ENCODE measurements around the gene CELF2.
A peak's percentile ranks its signal among the peaks of the same experiment; 100 is the strongest.

Gene CELF2

GRCh38 chr10:11159543-11160215 lies 142.0 kb downstream of the CELF2 start:
- Histone ChIP-seq H3K23ac (ENCODE audit: low read depth, low read length, poor library complexity) (no peak overlapping the region), H3K4me3 (ENCODE audit: low read length in 2 of 2) (no peak overlapping the region), H3K14ac (ENCODE audit: low read length) (no peak overlapping the region), H2BK5ac (ENCODE audit: low read length) (no peak overlapping the region), H3K36me3 (replicated peaks in 1 of 2; ENCODE audit: control insufficient read depth in 2 of 2, insufficient read depth in 2 of 2, low read length in 2 of 2) (no peaks in the 10 kb centered on the region), H3K4me2 (ENCODE audit: insufficient read depth, low read length, poor library complexity, severe bottlenecking) (no peak overlapping the region), H2BK15ac (ENCODE audit: low read length) (no peak overlapping the region), H2BK12ac (ENCODE audit: low read length) (no peak overlapping the region), H3K9me3 (replicated peaks in 1 of 2; ENCODE audit: control insufficient read depth in 2 of 2, insufficient read depth in 1 of 2, low read depth in 1 of 2, low read length in 2 of 2) (peaks cover 2 to 6% of the 10 kb centered on the region in 2 donors), H3K18ac (ENCODE audit: low read length) (no peak overlapping the region), H2BK120ac (ENCODE audit: low read depth, low read length) (no peak overlapping the region), H3K9ac (ENCODE audit: low read depth, low read length, poor library complexity) (no peak overlapping the region), H3K27ac (replicated peaks; ENCODE audit: low read length) (no peak overlapping the region), H3K79me1 (ENCODE audit: low read depth, low read length) (no peaks in the 10 kb centered on the region), H3K27me3 (ENCODE audit: control insufficient read depth in 3 of 3, insufficient read depth in 3 of 3, low read depth in 1 of 3, low read length in 3 of 3) (no peaks in the 10 kb centered on the region), H3K4me1 (ENCODE audit: control insufficient read depth in 2 of 2, insufficient read depth in 1 of 2, low read depth in 1 of 2, low read length in 2 of 2) (peaks cover 15 to 16% of the 10 kb centered on the region in 2 donors), H2AFZ (ENCODE audit: low read length) (no peak overlapping the region), H2AK5ac (ENCODE audit: low read depth, low read length) (no peak overlapping the region), H4K8ac (ENCODE audit: low read depth, low read length) (no peak overlapping the region), H4K91ac (ENCODE audit: low read depth, low read length, poor library complexity) (no peak overlapping the region), H3K4ac (ENCODE audit: low read length) (no peak overlapping the region)
- WGBS, 2 donors (ENCODE audit: extremely low coverage in 2 of 2, insufficient read length in 2 of 2, insufficient replicate concordance in 1 of 2): no CpG with 5 or more reads among the region's 8 CpGs
- no peak for DNase-seq (ENCODE audit: low spot score)

GRCh38 chr10:11161096-11161495 lies 143.4 kb downstream of the CELF2 start:
- H2BK120ac ChIP-seq (ENCODE audit: low read depth, low read length): no peak overlapping the region
- H3K79me1 ChIP-seq (ENCODE audit: low read depth, low read length): no peaks in the 10 kb centered on the region
- H2BK5ac ChIP-seq (ENCODE audit: low read length): no peak overlapping the region
- H3K4me1 ChIP-seq (ENCODE audit: control insufficient read depth in 2 of 2, insufficient read depth in 1 of 2, low read depth in 1 of 2, low read length in 2 of 2): peaks cover 9 to 10% of the 10 kb centered on the region in 2 donors
- H2AK5ac ChIP-seq (ENCODE audit: low read depth, low read length): no peak overlapping the region
- H3K9me3 ChIP-seq (replicated peaks in 1 of 2; ENCODE audit: control insufficient read depth in 2 of 2, insufficient read depth in 1 of 2, low read depth in 1 of 2, low read length in 2 of 2): peaks cover 2 to 6% of the 10 kb centered on the region in 2 donors
- no peak for DNase-seq (ENCODE audit: low spot score)
- no peak overlapping the region for H3K4me3 ChIP-seq (ENCODE audit: low read length in 2 of 2)
- H3K36me3 ChIP-seq (replicated peaks in 1 of 2; ENCODE audit: control insufficient read depth in 2 of 2, insufficient read depth in 2 of 2, low read length in 2 of 2): no peaks in the 10 kb centered on the region
- H3K23ac ChIP-seq (ENCODE audit: low read depth, low read length, poor library complexity): no peak overlapping the region
- no peak overlapping the region for H3K4me2 ChIP-seq (ENCODE audit: insufficient read depth, low read length, poor library complexity, severe bottlenecking)
- no peak overlapping the region for H2BK12ac ChIP-seq (ENCODE audit: low read length)
- H4K8ac ChIP-seq (ENCODE audit: low read depth, low read length): no peak overlapping the region
- no peak overlapping the region for H2AFZ ChIP-seq (ENCODE audit: low read length)
- no peak overlapping the region for H3K9ac ChIP-seq (ENCODE audit: low read depth, low read length, poor library complexity)
- H3K27me3 ChIP-seq (ENCODE audit: control insufficient read depth in 3 of 3, insufficient read depth in 3 of 3, low read depth in 1 of 3, low read length in 3 of 3): no peaks in the 10 kb centered on the region
- H3K18ac ChIP-seq (ENCODE audit: low read length): peak overlapping the region; percentile 11
- H3K27ac ChIP-seq (replicated peaks; ENCODE audit: low read length): no peak overlapping the region
- H4K91ac ChIP-seq (ENCODE audit: low read depth, low read length, poor library complexity): no peak overlapping the region
- H3K14ac ChIP-seq (ENCODE audit: low read length): no peak overlapping the region
- no peak overlapping the region for H2BK15ac ChIP-seq (ENCODE audit: low read length)
- H3K4ac ChIP-seq (ENCODE audit: low read length): no peak overlapping the region
- no CpG with 5 or more reads among the region's 8 CpGs for WGBS, 2 donors (ENCODE audit: extremely low coverage in 2 of 2, insufficient read length in 2 of 2, insufficient replicate concordance in 1 of 2)

GRCh38 chr10:11161910-11162309 lies 144.2 kb downstream of the CELF2 start:
- Histone ChIP-seq H2BK120ac (ENCODE audit: low read depth, low read length) (no peak overlapping the region), H3K4me2 (ENCODE audit: insufficient read depth, low read length, poor library complexity, severe bottlenecking) (no peak overlapping the region), H3K4ac (ENCODE audit: low read length) (no peak overlapping the region), H2BK12ac (ENCODE audit: low read length) (no peak overlapping the region), H3K36me3 (replicated peaks in 1 of 2; ENCODE audit: control insufficient read depth in 2 of 2, insufficient read depth in 2 of 2, low read length in 2 of 2) (no peaks in the 10 kb centered on the region), H3K18ac (ENCODE audit: low read length) (peak overlapping the region; percentile 5), H2BK5ac (ENCODE audit: low read length) (no peak overlapping the region), H4K91ac (ENCODE audit: low read depth, low read length, poor library complexity) (no peak overlapping the region), H2AK5ac (ENCODE audit: low read depth, low read length) (peak overlapping the region; percentile 27), H3K4me1 (ENCODE audit: control insufficient read depth in 2 of 2, insufficient read depth in 1 of 2, low read depth in 1 of 2, low read length in 2 of 2) (peaks cover 9 to 10% of the 10 kb centered on the region in 2 donors), H2AFZ (ENCODE audit: low read length) (no peak overlapping the region), H3K27ac (replicated peaks; ENCODE audit: low read length) (no peak overlapping the region), H3K23ac (ENCODE audit: low read depth, low read length, poor library complexity) (no peak overlapping the region), H3K9ac (ENCODE audit: low read depth, low read length, poor library complexity) (no peak overlapping the region), H3K79me1 (ENCODE audit: low read depth, low read length) (no peaks in the 10 kb centered on the region), H3K9me3 (replicated peaks in 1 of 2; ENCODE audit: control insufficient read depth in 2 of 2, insufficient read depth in 1 of 2, low read depth in 1 of 2, low read length in 2 of 2) (peaks cover 2 to 6% of the 10 kb centered on the region in 2 donors), H3K14ac (ENCODE audit: low read length) (no peak overlapping the region), H4K8ac (ENCODE audit: low read depth, low read length) (no peak overlapping the region), H3K27me3 (ENCODE audit: control insufficient read depth in 3 of 3, insufficient read depth in 3 of 3, low read depth in 1 of 3, low read length in 3 of 3) (no peaks in the 10 kb centered on the region), H3K4me3 (ENCODE audit: low read length in 2 of 2) (no peak overlapping the region), H2BK15ac (ENCODE audit: low read length) (peak overlapping the region; percentile 56)
- DNase-seq (ENCODE audit: low spot score): no peak
- WGBS, 2 donors (ENCODE audit: extremely low coverage in 2 of 2, insufficient read length in 2 of 2, insufficient replicate concordance in 1 of 2): no CpG with 5 or more reads among the region's 10 CpGs

- H2BK12ac ChIP-seq (ENCODE audit: low read length): no peak overlapping the region
- H2BK5ac ChIP-seq (ENCODE audit: low read length): no peak overlapping the region
- no peak overlapping the region for H4K8ac ChIP-seq (ENCODE audit: low read depth, low read length)
- no peak overlapping the region for H3K4me2 ChIP-seq (ENCODE audit: insufficient read depth, low read length, poor library complexity, severe bottlenecking)
- H3K79me1 ChIP-seq (ENCODE audit: low read depth, low read length): no peaks in the 10 kb centered on the region
- H3K14ac ChIP-seq (ENCODE audit: low read length): no peak overlapping the region
- no peak overlapping the region for H2BK120ac ChIP-seq (ENCODE audit: low read depth, low read length)
- H3K27me3 ChIP-seq (ENCODE audit: control insufficient read depth in 3 of 3, insufficient read depth in 3 of 3, low read depth in 1 of 3, low read length in 3 of 3): no peaks in the 10 kb centered on the region
- no peak overlapping the region for H3K4me3 ChIP-seq (ENCODE audit: low read length in 2 of 2)
- H3K4ac ChIP-seq (ENCODE audit: low read length): no peak overlapping the region
- H3K27ac ChIP-seq (replicated peaks; ENCODE audit: low read length): peak overlapping the region; percentile 44
- H2BK15ac ChIP-seq (ENCODE audit: low read length): no peak overlapping the region
- H3K9ac ChIP-seq (ENCODE audit: low read depth, low read length, poor library complexity): no peak overlapping the region
- no peaks in the 10 kb centered on the region for H3K36me3 ChIP-seq (replicated peaks in 1 of 2; ENCODE audit: control insufficient read depth in 2 of 2, insufficient read depth in 2 of 2, low read length in 2 of 2)
- H3K9me3 ChIP-seq (replicated peaks in 1 of 2; ENCODE audit: control insufficient read depth in 2 of 2, insufficient read depth in 1 of 2, low read depth in 1 of 2, low read length in 2 of 2): peaks cover 2 to 6% of the 10 kb centered on the region in 2 donors
- no peak overlapping the region for H3K23ac ChIP-seq (ENCODE audit: low read depth, low read length, poor library complexity)
- no peak for DNase-seq (ENCODE audit: low spot score)
- no peak overlapping the region for H2AK5ac ChIP-seq (ENCODE audit: low read depth, low read length)
- no peak overlapping the region for H2AFZ ChIP-seq (ENCODE audit: low read length)
- peak overlapping the region; percentile 69 for H3K18ac ChIP-seq (ENCODE audit: low read length)
- peaks cover 10 to 11% of the 10 kb centered on the region in 2 donors for H3K4me1 ChIP-seq (ENCODE audit: control insufficient read depth in 2 of 2, insufficient read depth in 1 of 2, low read depth in 1 of 2, low read length in 2 of 2)
- WGBS, 2 donors (ENCODE audit: extremely low coverage in 2 of 2, insufficient read length in 2 of 2, insufficient replicate concordance in 1 of 2): no CpG with 5 or more reads among the region's 10 CpGs
- no peak overlapping the region for H4K91ac ChIP-seq (ENCODE audit: low read depth, low read length, poor library complexity)
Measured at GRCh38 chr10:11162828-11163599, 145.3 kb downstream of the CELF2 start.
